T-cell (primary cell): ENCODE data around the gene SASH3. TPM values are rescaled to one million over a fixed set of nuclear protein-coding genes. Genes with fewer than 3 reads are reported as not detected.

Source experiments
- ATAC-seq, 4 experiments: fragments of 200-7000 bp in 3 of 4; fragments of 150-1000 bp in 1 of 4; cut with Tn5 transposase; replicated peaks in 1 of 4; 1 replicate in 3 of 4; 2 replicates in 1 of 4; pipeline ENCODE4 v1.10.0; 2021; ENCODE audit warnings: moderate library complexity in 3 of 4, mild to moderate bottlenecking in 2 of 4, moderate number of reproducible peaks in 1 of 4
- CTCF ChIA-PET, 2 donors: fragments of 300-600 bp; sonication (Branson Sonifier 250); formaldehyde crosslinking; loops; one replicate each; lab custom pipeline; 2022; ENCODE audit warnings: antibody characterized with exemption in 2 of 2; lab: Charles Lee
- POLR2A ChIA-PET, 2 donors: fragments of 300-600 bp; sonication (Branson Sonifier 250); formaldehyde crosslinking; loops; one replicate each; lab custom pipeline; 2022; ENCODE audit warnings: antibody characterized with exemption in 2 of 2; lab: Charles Lee
- DNase-seq, 35 experiments: peaks; one replicate each; pipeline versions ENCODE4 v3.0.0 to v3.0.0-alpha.2; 2013 to 2023
- H3K27ac ChIP-seq: one replicate; pipeline ENCODE4 v1.5.1; 2013; ENCODE audit warnings: low read length
- H3K27me3 ChIP-seq, 2 experiments: replicated peaks in 1 of 2; 1 replicate in 1 of 2; 2 replicates in 1 of 2; pipeline versions ENCODE4 v1.6.1 to v1.7.0; 2013; ENCODE audit warnings: low read length in 1 of 2, mixed read lengths in 1 of 2; ENCODE audit not compliant: control insufficient read depth in 2 of 2, insufficient read depth in 2 of 2; ENCODE audit errors: extremely low read depth in 1 of 2
- H3K36me3 ChIP-seq, 2 donors: 1 replicate in 1 of 2; 2 replicates in 1 of 2; pipeline versions ENCODE4 v1.6.1 to v1.7.0; 2013; ENCODE audit warnings: low read length in 1 of 2; ENCODE audit not compliant: control insufficient read depth in 2 of 2, insufficient read depth in 1 of 2; ENCODE audit errors: extremely low read depth in 1 of 2
- H3K4me1 ChIP-seq, 2 experiments: 1 replicate in 1 of 2; 2 replicates in 1 of 2; pipeline versions ENCODE4 v1.6.1 to v1.7.0; 2013; ENCODE audit warnings: low read length in 2 of 2, mixed read lengths in 1 of 2; ENCODE audit not compliant: insufficient read depth in 2 of 2, control insufficient read depth in 1 of 2; ENCODE audit errors: extremely low read depth in 1 of 2
- H3K4me3 ChIP-seq, 2 donors: 1 replicate in 1 of 2; 2 replicates in 1 of 2; pipeline versions ENCODE4 v1.5.1 to v1.7.0; 2013; ENCODE audit warnings: mild to moderate bottlenecking in 2 of 2, low read length in 1 of 2, moderate library complexity in 1 of 2; ENCODE audit not compliant: control insufficient read depth in 1 of 2; ENCODE audit errors: extremely low read depth in 1 of 2
- H3K9me3 ChIP-seq: 2 replicates; pipeline ENCODE4 v1.7.0; 2013
- H3K27ac Mint-ChIP-seq, 2 donors: one replicate each; pipeline ENCODE4 v1.8.0; 2020 to 2021; ENCODE audit warnings: mild to moderate bottlenecking in 2 of 2, mixed read lengths in 2 of 2
- H3K27me3 Mint-ChIP-seq, 2 donors: one replicate each; pipeline ENCODE4 v1.8.0; 2021 to 2022; ENCODE audit warnings: mixed read lengths in 2 of 2
- H3K36me3 Mint-ChIP-seq: one replicate; pipeline ENCODE4 v1.8.0; 2021; ENCODE audit warnings: mixed read lengths
- H3K4me1 Mint-ChIP-seq, 3 donors: one replicate each; pipeline ENCODE4 v1.8.0; 2020 to 2022; ENCODE audit warnings: mixed read lengths in 3 of 3, mild to moderate bottlenecking in 1 of 3
- H3K4me3 Mint-ChIP-seq, 3 donors: one replicate each; pipeline ENCODE4 v1.8.0; 2020 to 2022; ENCODE audit warnings: mild to moderate bottlenecking in 3 of 3, mixed read lengths in 3 of 3, moderate library complexity in 3 of 3
- H3K9me3 Mint-ChIP-seq, 3 donors: one replicate each; pipeline ENCODE4 v1.8.0; 2020 to 2022; ENCODE audit warnings: mixed read lengths in 3 of 3
- WGBS: methylation state at CpG from one replicate; pipeline ENCODE4 v1.1.5; 2013; ENCODE audit warnings: missing lambda C conversion rate; ENCODE audit not compliant: insufficient coverage; 5-methylcytosine and 5-hydroxymethylcytosine counted together
- total RNA-seq, 35 experiments: library from RNA in 6 of 35; stranded (reverse) in 6 of 35; fragments of 120-200 nt in 1 of 35; gene quantifications; one replicate each; pipeline versions ENCODE4 v1.2.1 to v1.2.4 and lab custom pipeline; 2013 to 2026

Gene SASH3
- total RNA-seq, 5 donors from 2014 or later (not counting 1 experiment from before 2014, with no cell fraction given), result 102 to 163 (median 142) TPM

DNA sequence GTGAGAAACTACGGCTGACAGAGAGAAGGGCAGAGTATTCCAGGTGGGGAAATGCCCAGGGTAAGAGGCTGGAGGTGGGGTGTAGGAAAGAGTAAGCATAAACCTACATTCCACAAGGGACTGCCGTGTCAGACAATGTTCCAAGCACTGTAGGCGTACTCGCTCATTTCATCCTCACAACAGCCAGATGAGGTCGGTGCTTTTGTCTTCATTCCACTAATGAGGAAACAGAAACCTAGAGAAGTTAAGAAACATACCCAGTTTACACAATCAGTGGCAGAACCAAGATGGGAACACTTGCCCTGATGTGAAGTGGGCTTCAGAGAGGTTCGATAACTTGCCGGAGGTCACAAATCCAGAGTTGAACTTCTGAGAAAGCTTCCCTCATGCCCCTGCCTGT is 4.6 kb downstream of the SASH3 start:
- no peaks in the 10 kb centered on the region for H3K9me3 Mint-ChIP-seq
- peaks cover 29% of the 10 kb centered on the region for H3K36me3 Mint-ChIP-seq
- Histone ChIP-seq H3K36me3 (peaks cover 0 to 60% of the 10 kb centered on the region in 2 donors), H3K4me3 (peak overlapping the region; percentile 62 to 87), H3K9me3 (no peaks in the 10 kb centered on the region), H3K4me1 (peaks cover 13 to 69% of the 10 kb centered on the region in 2 experiments), H3K27me3 (no peaks in the 10 kb centered on the region), H3K27ac (peak overlapping the region; percentile 52)
- ChIA-PET POLR2A (interaction anchor here in 1 of 2 donors (1.1 kb wide), 1 partner anchor 14 kb away, joined by 5 read pairs; no protein-coding TSS in a partner anchor), CTCF (interaction anchor here in 1 of 2 donors (0.6 kb wide), 1 partner anchor 50 kb away, joined by 7 read pairs; no protein-coding TSS in a partner anchor)
- H3K4me3 Mint-ChIP-seq, result peak overlapping the region; percentile 90 to 98 (median 94)
- DNase-seq (no peak), ATAC-seq (no peak)
- peaks cover 62 to 76% (median 67%) of the 10 kb centered on the region in 3 donors for H3K4me1 Mint-ChIP-seq
- H3K27me3 Mint-ChIP-seq, result no peaks in the 10 kb centered on the region
- peak overlapping the region; percentile 84 to 88 for H3K27ac Mint-ChIP-seq
- WGBS, result no CpG with 5 or more reads among the region's 7 CpGs

- peaks cover 32% of the 10 kb centered on the region for H3K36me3 Mint-ChIP-seq
- peak overlapping the region; percentile 49 for H3K27ac ChIP-seq
- H3K27ac Mint-ChIP-seq, result peak overlapping the region; percentile 86 to 92
- no peaks in the 10 kb centered on the region for H3K9me3 ChIP-seq
- CTCF ChIA-PET, result no interaction called here
- 45% methylated on average over 2 of the region's 11 CpGs for WGBS
- no peaks in the 10 kb centered on the region for H3K27me3 Mint-ChIP-seq
- H3K9me3 Mint-ChIP-seq, result no peaks in the 10 kb centered on the region
- POLR2A ChIA-PET, result no interaction called here
- peak overlapping the region; percentile 26 to 27 for H3K4me3 ChIP-seq
- H3K4me1 ChIP-seq, result peaks cover 10 to 70% of the 10 kb centered on the region in 2 experiments
- no peaks in the 10 kb centered on the region for H3K27me3 ChIP-seq
- DNase-seq (no peak), ATAC-seq (no peak)
- H3K4me3 Mint-ChIP-seq, result peak overlapping the region; percentile 63 to 98 (median 68)
- peaks cover 0 to 69% of the 10 kb centered on the region in 2 donors for H3K36me3 ChIP-seq
- peaks cover 62 to 67% (median 67%) of the 10 kb centered on the region in 3 donors for H3K4me1 Mint-ChIP-seq
Observed at GRCh38 chrX:129785160-129785947, 5.6 kb downstream of the SASH3 start.

DNA sequence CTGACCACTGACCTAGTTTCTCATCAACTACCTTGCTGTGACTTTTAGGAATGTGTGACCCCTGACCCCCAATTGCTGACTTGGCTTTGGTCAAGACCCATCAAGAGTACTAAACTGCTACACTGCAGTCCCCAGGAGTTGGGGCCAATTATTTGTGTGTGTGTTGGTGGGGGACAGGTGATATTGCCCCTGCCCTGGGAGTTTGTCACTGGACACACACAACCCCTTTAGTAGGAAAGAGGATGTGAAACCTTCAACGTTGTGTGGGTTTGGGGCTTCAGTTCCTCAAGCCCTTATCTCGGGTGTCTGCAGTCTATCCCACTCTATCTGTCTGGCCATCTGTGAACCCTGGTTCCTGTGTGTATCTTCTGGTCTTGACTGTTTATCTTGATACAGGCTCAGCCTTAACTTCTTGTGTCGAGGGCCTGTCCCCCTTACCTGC is 6.5 kb downstream of the SASH3 start:
- Histone ChIP-seq H3K4me3 (peak overlapping the region; percentile 19 to 26), H3K27ac (peak overlapping the region; percentile 49), H3K4me1 (peaks cover 10 to 79% of the 10 kb centered on the region in 2 experiments), H3K9me3 (no peaks in the 10 kb centered on the region), H3K27me3 (no peaks in the 10 kb centered on the region), H3K36me3 (peaks cover 0 to 78% of the 10 kb centered on the region in 2 donors)
- WGBS, result 0% methylated on average over 1 of the region's 3 CpGs
- H3K4me1 Mint-ChIP-seq, result peaks cover 62 to 69% (median 62%) of the 10 kb centered on the region in 3 donors
- H3K9me3 Mint-ChIP-seq, result no peaks in the 10 kb centered on the region
- DNase-seq (no peak), ATAC-seq (no peak)
- peak overlapping the region; percentile 86 to 92 for H3K27ac Mint-ChIP-seq
- ChIA-PET CTCF (no interaction called here), POLR2A (no interaction called here)
- H3K4me3 Mint-ChIP-seq, result peak overlapping the region; percentile 46 to 98 (median 68)
- no peaks in the 10 kb centered on the region for H3K27me3 Mint-ChIP-seq
- peaks cover 34% of the 10 kb centered on the region for H3K36me3 Mint-ChIP-seq

DNA sequence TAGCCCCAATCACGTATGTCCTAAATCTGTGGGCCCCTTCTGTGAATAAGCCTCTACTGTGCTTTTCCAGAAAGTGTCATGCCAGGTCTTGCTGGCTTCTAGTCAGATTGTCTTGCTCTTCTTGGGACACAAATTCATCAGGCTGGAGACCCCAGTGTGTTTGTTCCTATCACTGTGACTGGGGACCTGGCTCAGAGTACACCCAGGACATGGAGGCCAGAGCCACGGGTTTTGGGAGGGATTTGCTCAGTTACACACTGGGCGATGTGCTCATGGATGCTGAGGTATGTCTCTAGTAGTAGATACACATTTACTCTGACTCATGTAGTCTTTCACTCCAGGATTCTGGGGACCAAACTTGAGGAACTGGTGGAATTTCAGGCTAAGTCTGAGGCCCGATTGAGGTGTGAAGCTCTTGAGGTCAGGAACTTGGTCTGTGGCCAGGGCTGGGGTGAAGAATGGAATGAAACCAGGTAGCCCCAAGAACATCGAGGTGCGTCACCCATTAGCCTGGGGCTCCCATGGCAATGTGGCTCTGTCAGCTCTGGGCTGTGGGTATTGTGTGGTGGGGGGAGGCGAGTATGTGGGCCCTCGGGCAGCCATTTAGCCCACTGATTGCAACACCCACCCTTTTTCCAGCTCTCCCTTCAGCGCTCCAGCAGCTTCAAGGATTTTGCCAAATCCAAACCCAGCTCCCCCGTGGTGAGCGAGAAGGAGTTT is 7.7 kb downstream of the SASH3 start:
- Histone ChIP-seq H3K4me1 (peaks cover 8 to 75% of the 10 kb centered on the region in 2 experiments), H3K9me3 (no peaks in the 10 kb centered on the region), H3K36me3 (peaks cover 0 to 80% of the 10 kb centered on the region in 2 donors), H3K4me3 (no peak overlapping the region), H3K27me3 (no peaks in the 10 kb centered on the region), H3K27ac (peak overlapping the region; percentile 55)
- no peaks in the 10 kb centered on the region for H3K27me3 Mint-ChIP-seq
- WGBS, result no CpG with 5 or more reads among the region's 11 CpGs
- CTCF ChIA-PET, result interaction anchor here (0.5 to 1.6 kb wide), 3 partner anchors 12 to 132 kb away, joined by 3 to 4 read pairs (median 3); no protein-coding TSS in a partner anchor
- DNase-seq (no peak), ATAC-seq (no peak)
- no peaks in the 10 kb centered on the region for H3K9me3 Mint-ChIP-seq
- peaks cover 49 to 59% (median 54%) of the 10 kb centered on the region in 3 donors for H3K4me1 Mint-ChIP-seq
- peak overlapping the region; percentile 24 to 98 (median 28) for H3K4me3 Mint-ChIP-seq
- H3K27ac Mint-ChIP-seq, result peak overlapping the region; percentile 87 to 88
- POLR2A ChIA-PET, result interaction anchor here in 1 of 2 donors (0.7 kb wide), 1 partner anchor 140 kb away, joined by 5 read pairs; no protein-coding TSS in a partner anchor
- H3K36me3 Mint-ChIP-seq, result peaks cover 34% of the 10 kb centered on the region

- WGBS, result no CpG with 5 or more reads among the region's 6 CpGs
- no peak for DNase-seq
- Mint-ChIP-seq H3K27ac (peak overlapping the region; percentile 55 to 77), H3K4me1 (peaks cover 41 to 50% (median 43%) of the 10 kb centered on the region in 3 donors), H3K36me3 (peaks cover 27% of the 10 kb centered on the region), H3K4me3 (no peak overlapping the region), H3K27me3 (no peaks in the 10 kb centered on the region), H3K9me3 (no peaks in the 10 kb centered on the region)
- H3K36me3 ChIP-seq, result peaks cover 0 to 80% of the 10 kb centered on the region in 2 donors
- H3K4me1 ChIP-seq, result peaks cover 8 to 75% of the 10 kb centered on the region in 2 experiments
- no peaks in the 10 kb centered on the region for H3K27me3 ChIP-seq
- ChIA-PET CTCF (no interaction called here), POLR2A (no interaction called here)
- no peaks in the 10 kb centered on the region for H3K9me3 ChIP-seq
- no peak overlapping the region for H3K4me3 ChIP-seq
- no peak overlapping the region for H3K27ac ChIP-seq
- ATAC-seq, result no peak
Observed at GRCh38 chrX:129788527-129788926, 8.8 kb downstream of the SASH3 start.

DNA sequence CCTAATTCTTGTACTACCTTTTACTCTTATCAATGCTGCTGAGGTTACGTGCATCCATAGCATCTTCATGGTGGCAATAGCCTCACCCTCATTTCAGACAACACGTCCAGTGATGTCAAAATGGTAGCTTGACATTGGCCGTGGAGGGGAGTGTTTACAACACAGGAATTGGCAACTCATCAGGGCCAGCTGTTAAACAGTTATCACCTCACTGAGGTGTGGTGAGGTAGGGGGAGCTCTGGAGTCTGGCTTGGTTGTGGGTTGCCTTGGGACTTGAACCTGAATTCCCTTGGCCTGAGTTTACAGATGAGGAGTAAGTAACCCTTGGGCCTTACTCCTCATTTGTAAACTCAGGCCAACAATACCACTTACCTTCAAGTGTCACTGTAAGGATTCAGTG is 10.4 kb downstream of the SASH3 start:
- ATAC-seq, result no peak
- H3K36me3 ChIP-seq, result peaks cover 0 to 83% of the 10 kb centered on the region in 2 donors

More for the DNA sequence above, 10.4 kb downstream of the SASH3 start:
- peaks cover 2 to 67% of the 10 kb centered on the region in 2 experiments for H3K4me1 ChIP-seq
- H3K4me3 ChIP-seq, result no peak overlapping the region
- Mint-ChIP-seq H3K9me3 (no peaks in the 10 kb centered on the region), H3K27ac (peak overlapping the region; percentile 37 to 43), H3K4me3 (no peak overlapping the region), H3K36me3 (peaks cover 19% of the 10 kb centered on the region), H3K4me1 (peaks cover 31 to 39% (median 37%) of the 10 kb centered on the region in 3 donors), H3K27me3 (no peaks in the 10 kb centered on the region)
- H3K27ac ChIP-seq, result no peak overlapping the region
- no peak for DNase-seq
- WGBS, result no CpG with 5 or more reads among the region's 3 CpGs
- no peaks in the 10 kb centered on the region for H3K9me3 ChIP-seq
- CTCF ChIA-PET, result no interaction called here
- POLR2A ChIA-PET, result interaction anchor here in 1 of 2 donors (0.6 kb wide), 1 partner anchor 29 kb away, joined by 8 read pairs; no protein-coding TSS in a partner anchor
- no peaks in the 10 kb centered on the region for H3K27me3 ChIP-seq
